Measurements from ENCODE around the gene APLP2.

- TF ChIP-seq CTCF (IDR thresholded peaks at IDR 0.05) (no peak), POLR2A (IDR thresholded peaks at IDR 0.05) (no peak)
These were observed 111.9 kb downstream of the APLP2 start for GRCh38 chr11:130181295-130182272.

Data from testis (tissue), 2 donors.